AG08395 (cell line): Measurements from ENCODE around the gene FASN.

Experiments used
- DNase-seq: peaks from one replicate; pipeline ENCODE4 v3.0.0; 2012; ENCODE audit warnings: mixed read lengths, low spot score

FASN gene

DNA sequence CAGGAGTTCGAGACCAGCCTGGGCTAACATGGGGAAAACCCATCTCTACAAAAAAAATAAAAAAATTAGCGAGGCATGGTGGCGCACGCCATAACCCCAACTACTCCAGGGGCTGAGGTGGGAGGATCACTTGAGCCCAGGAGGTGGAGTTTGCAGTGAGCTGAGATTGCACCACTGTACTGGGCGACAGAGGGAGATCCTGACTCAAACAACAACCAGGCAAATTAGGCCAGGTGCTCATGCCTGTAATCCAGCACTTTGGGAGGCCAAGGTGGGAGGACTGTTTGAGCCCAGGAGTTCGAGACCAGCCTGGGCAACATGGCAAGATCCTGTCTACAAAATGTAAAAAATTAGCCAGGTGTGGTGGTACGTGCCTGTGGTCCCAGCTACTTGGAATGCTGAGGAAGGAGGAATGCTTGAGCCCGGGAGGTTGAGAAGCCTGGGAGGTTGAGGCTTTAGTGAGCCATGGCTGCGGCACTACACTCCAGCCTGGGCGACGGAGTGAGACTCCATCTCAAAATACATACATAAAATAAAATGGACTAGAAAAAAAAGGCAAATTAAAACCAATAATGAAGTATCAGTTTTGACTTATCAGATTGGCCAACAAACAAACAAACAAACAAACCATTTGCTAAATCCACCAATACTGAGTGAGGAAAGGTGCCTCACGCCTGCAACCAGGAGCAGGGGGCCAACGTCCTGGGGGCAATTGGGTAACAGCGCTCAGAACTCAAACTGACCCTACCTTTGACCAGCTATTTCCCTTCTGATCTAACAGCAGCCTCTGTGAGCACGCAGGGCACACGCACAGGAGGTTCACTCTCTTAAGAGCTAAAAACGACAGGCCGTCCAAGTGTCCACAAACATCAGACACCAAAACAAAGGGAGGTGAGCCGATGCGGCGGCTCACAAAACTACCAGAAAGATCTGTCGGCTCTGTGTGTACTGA is 19.4 kb upstream of the FASN start:
- DNase-seq, result no peak

DNA sequence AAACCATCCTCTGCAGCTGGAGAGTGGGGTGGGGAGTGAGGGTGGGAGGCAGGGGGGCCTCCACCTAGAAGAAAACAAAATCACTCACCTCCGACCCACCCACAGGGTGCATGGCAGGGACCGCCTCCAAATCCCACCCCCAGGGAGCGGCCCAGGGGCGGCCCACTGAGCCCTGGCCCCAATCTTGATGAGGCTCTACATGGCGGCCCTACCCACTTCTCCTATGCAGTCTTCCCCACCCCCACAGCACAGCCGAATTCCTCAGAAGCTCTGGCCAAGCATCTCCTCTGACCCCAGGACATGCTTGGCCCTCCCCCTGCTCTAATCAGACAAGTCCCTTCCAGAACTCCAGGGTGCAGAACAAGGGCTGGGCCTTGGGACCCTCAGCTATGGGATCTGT is 18.2 kb upstream of the FASN start:
- no peak for DNase-seq

DNA sequence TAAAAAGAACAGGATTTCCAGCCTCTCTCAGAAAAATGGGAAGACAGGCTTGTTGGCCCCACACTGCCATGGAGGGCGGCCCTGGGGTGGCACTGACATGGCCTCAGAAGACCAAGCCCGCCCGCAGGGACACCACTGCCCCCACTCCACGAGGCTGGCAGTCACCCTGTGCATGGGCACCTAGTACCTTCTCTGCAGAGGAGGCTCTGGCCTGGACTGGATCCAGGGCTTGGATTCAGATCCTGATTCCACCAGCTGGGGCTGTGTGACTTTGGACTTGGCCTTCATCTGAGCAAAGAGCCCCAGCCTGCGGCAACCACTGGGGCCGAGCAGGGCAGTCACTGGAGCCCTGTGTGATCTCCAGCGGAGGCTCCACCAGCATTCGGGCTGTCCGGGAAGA is 16.8 kb upstream of the FASN start:
- no peak for DNase-seq

DNA sequence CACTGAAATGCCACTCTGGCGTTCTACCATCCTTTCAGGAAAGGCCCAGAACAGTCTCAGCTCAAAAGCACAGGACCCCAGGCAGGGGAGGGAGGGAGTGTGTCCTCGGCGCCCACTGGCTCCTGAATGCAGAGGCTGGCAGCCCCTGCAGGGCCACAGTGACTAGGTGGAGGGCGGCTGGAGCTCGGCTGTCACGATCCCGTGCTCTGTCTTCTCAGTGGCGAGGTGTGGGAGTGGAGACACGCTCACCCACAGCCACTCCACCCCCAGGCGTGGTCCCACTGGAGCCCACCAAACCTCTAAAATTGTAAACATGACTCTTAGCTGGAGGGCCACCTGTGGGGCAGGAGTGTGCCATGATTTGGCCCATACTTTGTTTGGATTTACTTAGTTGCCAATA is 16.4 kb upstream of the FASN start:
- no peak for DNase-seq

DNA sequence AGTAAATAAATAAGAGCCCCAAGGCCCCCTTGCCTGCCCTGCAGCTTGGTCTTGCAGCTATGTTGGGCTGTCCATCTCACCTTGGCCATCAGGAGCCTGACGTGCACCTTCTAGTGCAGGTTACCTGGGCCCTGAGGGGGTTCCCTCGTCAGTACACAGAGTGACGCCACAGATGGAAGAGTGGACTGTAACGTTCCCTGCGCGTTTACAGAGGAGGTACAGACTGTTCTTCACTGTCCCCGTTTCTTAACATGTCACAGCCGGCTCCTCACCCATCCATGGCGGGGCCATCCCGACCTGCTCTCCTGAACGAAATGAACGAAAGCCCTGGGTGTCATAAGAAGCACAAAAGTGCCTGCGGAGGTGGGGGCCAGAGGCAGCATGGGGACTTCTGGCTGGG is 15.9 kb upstream of the FASN start:
- no peak for DNase-seq

DNA sequence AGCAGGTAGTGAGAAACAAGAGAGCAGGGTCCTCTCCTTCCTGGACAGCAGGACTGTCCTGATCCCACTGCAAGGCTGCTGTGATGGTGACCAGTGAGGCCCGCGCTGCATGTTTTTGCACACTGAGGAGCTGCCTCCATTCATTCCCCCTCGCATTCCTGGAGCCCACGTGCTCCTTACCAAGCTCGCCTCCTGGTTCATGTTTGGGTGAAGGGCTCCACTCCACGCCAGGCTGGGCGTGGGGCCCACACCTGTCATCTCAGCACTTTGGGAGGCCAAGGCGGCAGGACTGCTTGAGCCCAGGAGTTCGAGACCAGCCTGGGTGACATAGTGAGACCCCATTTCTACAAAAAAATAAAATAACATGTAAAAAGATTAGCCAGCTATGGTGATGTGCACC is 15.4 kb upstream of the FASN start:
- DNase-seq, result no peak

DNA sequence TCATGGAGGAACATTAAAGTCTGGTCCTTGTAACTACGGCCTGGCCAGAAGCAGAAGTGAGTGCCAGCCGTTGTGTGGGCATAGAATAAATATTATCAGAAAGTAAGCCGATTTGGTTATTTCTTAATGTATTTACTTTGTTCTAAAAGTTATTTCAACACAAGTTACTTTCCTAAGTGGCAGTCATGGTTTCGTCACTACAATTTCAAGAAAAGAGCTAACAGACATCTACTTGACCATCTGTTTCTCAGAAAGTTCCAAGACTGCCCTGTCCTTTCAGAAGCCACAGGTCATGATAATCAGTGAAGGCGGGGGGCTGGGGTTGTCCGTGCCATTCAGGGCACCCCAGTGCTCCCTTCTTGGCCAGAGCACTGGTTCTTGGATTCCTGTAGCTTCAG is 14.9 kb upstream of the FASN start:
- DNase-seq, result no peak

DNA sequence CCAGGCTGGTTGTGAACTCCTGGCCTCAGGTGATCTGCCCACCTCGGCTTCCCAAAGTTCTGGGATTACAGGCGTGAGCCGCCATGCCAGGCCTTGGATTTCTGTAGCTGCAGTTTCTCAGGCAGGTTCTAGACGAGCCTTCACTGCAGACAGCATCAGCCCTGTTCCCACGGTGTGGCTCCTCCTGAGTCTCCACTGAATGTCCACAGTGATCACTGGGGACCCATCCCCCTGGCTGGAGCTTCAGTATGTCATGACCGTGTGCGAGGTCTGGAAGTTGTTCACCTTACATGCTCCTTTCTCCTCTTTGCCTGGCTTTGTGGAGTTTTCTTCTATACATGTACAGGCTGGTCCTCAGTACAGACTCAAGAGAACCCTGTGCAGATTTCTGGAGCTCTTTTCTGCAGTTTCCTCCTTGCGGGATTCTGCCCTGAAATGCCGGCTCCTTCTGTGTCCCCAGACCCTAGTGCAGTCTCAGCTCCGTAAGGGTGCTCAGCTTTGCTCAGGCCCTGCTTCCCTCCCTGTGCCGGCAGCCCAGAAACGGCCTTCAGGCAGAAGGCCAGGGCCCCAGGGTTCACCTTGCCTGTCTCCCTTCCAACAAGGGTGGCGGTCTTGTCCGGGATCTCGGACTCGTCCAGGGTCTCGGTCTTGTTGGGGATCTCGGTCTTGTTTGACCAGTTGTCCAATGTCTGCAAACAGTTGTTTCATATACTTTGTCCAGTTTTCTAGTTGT is 14.3 kb upstream of the FASN start:
- DNase-seq, result no peak

DNA sequence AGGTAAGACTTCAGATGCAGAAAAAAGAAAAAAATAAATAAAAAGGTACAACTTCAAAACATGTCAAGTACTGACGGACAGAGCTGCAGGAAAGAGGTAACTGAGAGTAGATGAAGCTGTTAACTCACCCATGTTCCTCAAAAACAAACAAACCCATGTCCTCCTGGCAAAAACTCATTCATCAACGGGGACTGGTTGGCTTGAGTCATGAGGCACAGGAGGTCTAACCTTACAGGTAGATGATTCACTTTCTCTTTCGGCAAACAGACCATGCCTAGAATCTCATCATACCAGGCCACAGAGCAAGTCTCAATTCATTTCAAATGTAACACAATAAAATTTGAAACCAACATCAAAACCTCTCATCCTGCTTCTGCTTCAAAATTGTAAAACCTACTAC is 12.3 kb upstream of the FASN start:
- no peak for DNase-seq

DNA sequence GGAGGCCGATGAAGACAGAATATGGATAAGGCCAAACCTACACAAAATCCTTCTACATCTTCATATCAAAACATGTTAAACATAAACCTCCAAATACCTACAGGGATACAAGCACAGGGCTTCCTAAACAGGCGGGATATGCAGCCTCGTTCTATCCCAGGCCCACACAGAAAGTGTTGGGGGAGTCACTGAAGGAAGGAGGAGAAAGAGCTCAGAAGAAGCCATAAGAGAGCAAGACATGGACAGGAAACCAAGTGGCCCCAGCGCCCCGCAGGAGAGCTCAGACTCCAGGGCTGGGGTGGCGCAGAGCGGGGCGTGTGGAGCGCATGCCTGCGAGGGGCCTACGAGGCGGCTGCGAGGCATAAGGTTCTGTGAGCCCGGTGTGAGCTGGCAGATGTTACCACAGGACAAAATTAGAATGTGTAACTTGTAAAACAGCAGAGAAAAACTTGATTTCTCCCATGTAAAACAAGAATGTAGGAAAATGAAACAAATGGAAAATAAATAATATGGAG is 11.0 kb upstream of the FASN start:
- DNase-seq, result no peak

DNA sequence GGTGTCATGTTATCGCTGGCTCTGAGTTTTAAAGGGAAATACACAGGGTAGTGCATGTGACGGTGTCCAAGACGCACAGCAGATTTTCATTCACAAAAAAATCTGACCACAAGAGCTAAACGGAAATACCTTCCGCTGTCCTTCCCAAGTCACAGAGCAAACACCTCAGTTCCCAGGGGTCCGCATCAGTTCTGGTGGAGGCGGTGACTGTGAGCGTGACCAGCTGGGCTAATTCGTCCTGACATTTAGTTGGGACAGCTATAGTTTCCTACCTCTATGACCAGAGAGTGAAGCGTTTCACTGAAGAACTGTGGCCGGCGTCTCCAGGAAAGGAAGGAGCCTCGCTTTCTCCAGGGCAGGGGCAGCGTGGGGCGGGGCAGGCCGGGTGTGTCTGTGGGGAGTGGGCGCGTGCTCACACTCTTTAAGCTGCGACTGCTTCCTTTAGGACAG is 10.5 kb upstream of the FASN start:
- no peak for DNase-seq

DNA sequence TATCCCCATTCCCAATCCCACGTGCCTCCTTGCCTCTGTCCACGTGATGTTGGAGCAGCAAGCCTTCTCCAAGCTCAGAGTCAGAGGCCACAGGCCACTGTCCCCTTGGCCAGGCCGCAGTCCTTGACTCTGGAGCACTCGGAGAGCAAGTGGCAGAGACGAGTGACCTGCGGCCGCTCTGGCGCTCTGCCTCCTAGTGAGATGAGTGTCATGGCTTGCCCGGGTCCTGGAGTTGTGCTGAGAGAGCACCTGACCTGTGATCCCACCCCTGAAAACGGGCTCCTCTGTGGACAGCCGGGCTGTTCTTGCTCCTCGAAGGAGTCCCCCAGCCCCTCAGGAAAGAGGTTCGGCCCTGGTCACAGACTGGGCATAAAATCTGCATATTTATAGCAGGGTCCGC is 10.0 kb upstream of the FASN start:
- no peak for DNase-seq

DNA sequence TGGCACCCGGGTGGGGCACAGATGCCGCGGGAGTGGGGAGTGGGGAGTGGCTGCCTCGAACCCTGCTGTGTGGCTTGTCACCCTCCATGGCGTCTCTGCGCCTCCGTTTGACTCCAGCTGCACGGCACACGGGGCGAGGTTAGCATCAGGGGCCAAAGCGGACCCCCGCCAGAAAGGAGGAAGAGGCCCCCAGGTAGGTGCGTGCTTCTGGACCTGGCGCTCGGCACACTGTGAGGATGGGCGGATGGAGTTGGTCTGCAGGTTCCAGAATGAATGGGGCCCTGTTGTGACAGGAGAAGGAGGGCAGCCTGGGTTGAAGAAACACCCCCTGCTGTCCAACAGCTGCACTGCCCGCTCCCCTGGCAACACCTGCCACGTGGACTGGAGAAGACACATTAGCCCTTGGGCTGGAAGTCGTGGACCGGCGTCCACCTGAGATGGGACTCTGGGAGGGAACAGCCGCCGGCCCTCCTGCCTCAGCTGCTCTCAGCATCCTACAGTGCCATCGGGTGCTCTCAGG is 9.4 kb upstream of the FASN start:
- DNase-seq, result no peak

DNA sequence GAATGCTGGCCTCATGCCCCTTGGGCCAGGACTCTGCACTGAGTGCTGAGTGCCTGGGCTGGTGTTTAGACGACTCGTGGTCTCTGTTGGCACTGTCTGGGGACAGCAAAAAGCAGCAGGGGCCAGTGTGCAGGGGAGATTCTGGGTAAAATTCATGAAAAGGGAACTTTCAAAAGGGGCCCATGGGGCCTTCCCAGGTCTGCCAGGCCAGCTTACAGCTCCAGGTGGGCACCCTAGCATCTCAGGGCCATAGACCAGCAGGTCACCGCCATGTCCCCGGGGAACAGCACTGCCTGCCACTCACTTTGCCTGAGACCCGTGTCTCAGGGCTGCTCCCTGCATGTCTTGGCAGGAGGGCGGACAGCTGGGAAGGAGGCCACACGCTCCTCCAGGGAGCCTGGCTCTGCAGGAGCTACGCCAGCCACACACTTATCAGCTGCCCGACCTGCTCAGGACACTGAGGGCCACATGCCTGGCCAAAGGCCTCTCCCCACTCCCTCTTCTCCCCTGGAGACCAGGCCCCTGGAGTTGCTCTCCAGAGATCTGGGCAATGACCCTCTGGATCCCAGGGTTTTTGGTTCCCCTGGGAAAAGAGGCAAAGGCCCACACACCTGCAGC is 8.8 kb upstream of the FASN start:
- no peak for DNase-seq

DNA sequence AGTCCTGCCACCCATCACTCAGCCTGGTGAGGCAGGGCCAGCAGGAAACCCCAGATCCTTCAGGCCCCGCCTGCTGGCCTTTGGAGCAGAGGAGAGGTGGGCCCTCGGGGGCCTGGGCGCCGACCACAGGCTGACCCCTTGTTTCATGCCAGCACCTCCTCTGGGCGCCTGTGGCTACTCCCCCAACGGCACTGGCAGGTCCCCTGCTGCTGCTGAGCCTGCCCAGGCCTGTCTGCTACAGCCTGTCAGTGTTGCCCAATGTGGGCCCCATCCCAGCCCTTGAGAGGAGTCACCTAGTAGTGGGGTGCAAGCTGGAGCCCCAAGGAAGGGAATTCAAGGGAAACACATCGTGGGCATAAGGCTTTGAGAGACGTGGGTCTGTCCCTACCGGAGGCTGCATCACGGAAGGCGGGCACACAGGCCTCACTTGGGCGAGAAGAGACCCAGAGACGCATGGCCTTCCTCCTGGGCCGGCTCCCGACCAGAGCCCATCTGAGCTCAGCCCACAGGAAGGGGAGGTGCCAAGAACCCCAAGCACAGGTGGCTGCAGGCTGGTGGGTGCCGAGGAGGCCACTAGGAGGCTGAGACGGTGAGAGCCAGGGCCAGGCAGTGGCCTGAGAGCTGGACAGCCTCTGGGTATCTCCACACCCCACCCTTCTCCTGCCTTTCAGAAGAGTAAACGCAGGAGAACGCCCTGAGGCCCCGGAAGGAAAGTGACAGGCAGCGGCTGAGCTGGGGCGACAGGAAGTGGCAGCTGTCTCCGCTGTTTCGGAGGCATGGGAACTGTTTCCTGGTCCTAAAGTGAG is 8.0 kb upstream of the FASN start:
- DNase-seq, result peak; percentile 60

DNA sequence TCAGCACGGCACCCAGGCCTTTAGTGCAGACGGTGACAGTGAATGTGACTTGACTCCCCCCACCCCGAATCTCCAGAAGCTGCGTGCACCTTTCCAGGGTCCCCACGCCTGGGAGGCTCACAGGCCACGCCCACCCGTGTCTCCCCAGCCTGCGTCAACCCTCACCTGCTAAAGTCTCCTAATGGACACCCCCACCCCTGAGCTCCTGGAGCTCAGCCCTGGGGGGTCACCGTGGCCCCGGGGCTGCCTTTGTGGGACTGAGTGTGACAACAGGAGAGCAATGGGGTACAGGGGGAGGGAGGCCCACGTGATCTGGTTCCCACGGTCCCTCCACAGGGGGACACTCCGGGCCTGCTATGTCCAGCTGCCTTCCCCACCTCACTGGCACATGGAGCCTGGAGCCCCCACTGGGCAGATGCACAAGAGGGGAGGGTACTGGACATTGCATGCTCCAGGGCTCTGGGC is 7.4 kb upstream of the FASN start:
- no peak for DNase-seq

DNA sequence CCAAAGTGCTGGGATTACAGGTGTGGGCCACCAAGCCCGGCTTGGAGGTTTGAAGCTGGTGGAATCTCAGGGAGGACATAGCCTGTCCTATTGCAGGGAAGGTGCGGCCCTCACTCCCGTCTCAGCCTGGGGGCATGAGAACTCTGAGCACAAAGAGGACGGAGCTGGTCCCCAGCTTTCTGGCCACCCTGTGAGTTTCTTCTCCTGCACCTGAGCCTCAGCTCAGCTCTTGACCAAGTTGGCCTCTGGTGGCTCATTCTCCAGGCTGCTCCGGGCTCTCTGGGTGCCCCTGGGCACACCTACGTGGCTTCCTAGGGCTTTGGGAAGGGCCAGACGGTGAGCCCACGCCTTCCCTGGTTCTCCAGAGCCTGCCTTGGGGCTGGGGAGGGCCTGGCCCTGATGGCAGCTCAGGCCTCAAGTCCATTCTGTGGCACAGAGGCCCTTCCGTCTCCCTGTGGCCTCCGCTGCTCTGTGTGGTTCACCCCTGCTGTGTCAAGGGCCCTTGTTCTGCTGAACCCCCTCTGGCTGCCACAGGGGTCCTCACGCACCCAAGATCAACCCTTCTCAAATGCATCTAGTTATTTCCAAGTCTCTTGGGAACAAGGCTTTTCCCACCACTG is 6.9 kb upstream of the FASN start:
- DNase-seq, result no peak

DNA sequence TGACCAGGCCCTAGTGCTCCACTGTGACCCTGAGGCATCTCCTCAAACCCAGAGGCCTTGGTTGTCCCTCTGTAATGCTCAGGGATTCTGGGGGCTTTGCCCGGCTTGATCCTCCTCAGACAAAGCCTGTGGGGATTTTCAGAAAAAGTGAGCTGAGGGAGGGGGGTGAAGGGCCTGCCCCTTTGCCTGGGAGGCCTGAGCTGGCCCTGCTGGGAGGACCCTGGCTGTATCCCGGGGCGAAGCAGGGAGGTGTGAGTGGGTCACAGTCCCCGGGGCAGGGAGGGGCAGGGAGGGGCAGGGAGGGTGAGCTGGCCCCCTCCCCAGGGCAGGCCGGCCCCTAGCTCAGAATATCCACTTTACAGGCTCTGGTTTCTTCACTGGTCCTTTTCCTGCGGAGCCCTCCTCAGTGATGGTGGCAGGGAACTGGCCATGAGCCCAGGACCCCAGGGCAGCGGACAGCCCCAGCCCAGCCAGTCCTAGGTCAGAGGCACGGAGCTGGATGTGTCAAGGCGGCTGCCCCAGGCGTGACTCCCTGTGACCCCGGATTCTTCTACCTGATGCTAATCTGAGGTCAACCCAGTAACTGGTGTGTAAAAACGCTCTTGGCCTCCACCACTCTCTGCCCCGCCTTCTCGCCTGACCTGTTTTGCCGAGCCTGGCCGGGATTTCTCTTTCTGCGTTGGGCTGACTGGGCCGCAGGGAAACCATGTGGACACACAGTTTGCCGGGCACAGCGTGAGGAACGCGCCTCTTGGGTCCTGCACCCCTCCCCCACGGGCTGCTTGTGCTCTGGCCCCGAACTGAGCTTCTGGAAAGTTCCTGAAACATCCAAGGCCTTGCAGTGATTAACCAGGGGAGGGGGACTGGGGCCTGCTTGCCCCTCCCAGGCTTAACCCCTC is 5.8 kb upstream of the FASN start:
- DNase-seq, result no peak

DNA sequence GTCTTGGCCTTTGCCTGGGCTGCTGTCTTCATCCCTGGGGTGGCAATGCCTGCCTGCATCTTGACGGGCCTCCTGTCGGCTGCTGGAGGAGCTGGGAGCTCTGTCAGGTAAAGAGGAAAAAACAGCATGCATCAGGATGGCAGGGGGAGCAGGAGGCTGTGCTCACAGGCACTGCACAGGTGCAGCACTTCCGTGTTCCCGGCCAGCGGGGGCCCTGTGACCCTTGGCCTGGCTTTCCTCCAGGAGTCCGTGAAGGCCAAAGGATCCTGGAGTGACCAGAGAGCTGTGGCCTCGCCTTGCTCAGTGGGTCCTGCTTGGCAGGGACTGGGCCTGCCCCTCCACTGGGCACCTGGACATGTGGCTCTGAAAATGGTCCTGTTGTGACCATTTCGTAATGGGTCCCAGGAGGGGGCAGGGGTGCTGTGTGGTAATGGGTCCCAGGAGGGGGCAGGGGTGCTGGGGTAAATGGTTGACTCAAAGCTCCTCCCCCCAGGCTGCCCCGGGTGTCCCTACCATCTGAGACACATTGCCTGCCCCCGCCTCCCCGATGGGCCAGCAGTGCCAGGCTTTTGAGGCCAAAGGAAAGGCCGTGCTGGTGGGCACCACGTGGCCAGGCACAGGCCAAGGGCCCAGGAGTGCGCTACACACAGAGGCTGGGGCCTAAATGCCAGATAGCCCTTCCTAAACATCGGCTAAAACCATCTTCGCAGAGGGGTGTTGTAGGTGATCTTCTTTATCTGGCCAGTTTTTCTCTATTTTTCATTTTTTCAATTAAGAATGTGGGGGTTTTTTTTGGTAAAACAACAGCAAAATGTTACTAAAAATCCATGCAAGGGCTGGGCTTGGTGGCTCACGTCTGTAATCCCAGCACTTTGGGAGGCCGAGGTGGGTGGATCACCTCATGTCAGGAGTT is 4.0 kb upstream of the FASN start:
- DNase-seq, result no peak
